ENCODE measurements around the gene KCNN1.

KCNN1 gene

DNA sequence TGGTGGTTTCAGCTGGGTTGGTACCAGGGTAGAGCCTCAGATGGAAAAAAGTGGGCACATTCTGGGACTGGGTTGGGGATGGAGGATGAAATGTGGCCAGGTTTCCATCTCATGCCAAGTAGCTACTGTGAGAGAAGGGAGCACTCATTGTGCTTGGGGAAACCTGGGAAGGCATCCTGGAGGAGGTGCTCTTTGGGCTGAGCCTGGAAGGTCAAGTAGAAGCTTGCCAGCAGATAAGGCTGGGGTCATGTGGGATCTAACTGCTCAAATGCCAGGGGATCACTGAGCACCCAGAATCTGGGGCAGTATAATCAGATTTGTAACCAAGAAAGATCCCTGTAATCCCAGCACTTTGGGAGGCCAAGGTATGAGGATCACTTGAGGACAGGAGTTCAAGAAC lies 9.0 kb upstream of the KCNN1 start:
- Histone ChIP-seq H3K9ac (ENCODE audit: low read length) (no peak overlapping the region), H3K27me3 (ENCODE audit: control insufficient read depth in 1 of 2, insufficient read depth in 2 of 2, low read length in 2 of 2) (peaks cover 7 to 30% of the 10 kb centered on the region in 2 donors), H3K4me1 (ENCODE audit: insufficient read depth, low read length) (no peaks in the 10 kb centered on the region), H3K27ac (ENCODE audit: low read depth, low read length) (no peak overlapping the region), H3K4me3 (ENCODE audit: low read depth in 1 of 2, low read length in 2 of 2) (no peak overlapping the region), H3K9me3 (ENCODE audit: low read length) (no peaks in the 10 kb centered on the region), H3K36me3 (ENCODE audit: insufficient read depth, low read length) (no peaks in the 10 kb centered on the region)

- no peaks in the 10 kb centered on the region for H3K36me3 ChIP-seq (ENCODE audit: insufficient read depth, low read length)
- H3K27ac ChIP-seq (ENCODE audit: low read depth, low read length) = no peak overlapping the region
- H3K9me3 ChIP-seq (ENCODE audit: low read length) = no peaks in the 10 kb centered on the region
- peaks cover 13 to 41% of the 10 kb centered on the region in 2 donors for H3K27me3 ChIP-seq (ENCODE audit: control insufficient read depth in 1 of 2, insufficient read depth in 2 of 2, low read length in 2 of 2)
- H3K9ac ChIP-seq (ENCODE audit: low read length) = no peak overlapping the region
- H3K4me3 ChIP-seq (ENCODE audit: low read depth in 1 of 2, low read length in 2 of 2) = no peak overlapping the region
- no peaks in the 10 kb centered on the region for H3K4me1 ChIP-seq (ENCODE audit: insufficient read depth, low read length)
These were observed 2.8 kb upstream of the KCNN1 start for GRCh38 chr19:17963936-17964691.

GRCh38 chr19:17965370-17966128 lies 1.4 kb upstream of the KCNN1 start:
- Histone ChIP-seq H3K4me1 (ENCODE audit: insufficient read depth, low read length) (no peaks in the 10 kb centered on the region), H3K9ac (ENCODE audit: low read length) (no peak overlapping the region), H3K9me3 (ENCODE audit: low read length) (no peaks in the 10 kb centered on the region), H3K27ac (ENCODE audit: low read depth, low read length) (no peak overlapping the region), H3K27me3 (ENCODE audit: control insufficient read depth in 1 of 2, insufficient read depth in 2 of 2, low read length in 2 of 2) (peaks cover 13 to 42% of the 10 kb centered on the region in 2 donors), H3K4me3 (ENCODE audit: low read depth in 1 of 2, low read length in 2 of 2) (no peak overlapping the region), H3K36me3 (ENCODE audit: insufficient read depth, low read length) (no peaks in the 10 kb centered on the region)

DNA sequence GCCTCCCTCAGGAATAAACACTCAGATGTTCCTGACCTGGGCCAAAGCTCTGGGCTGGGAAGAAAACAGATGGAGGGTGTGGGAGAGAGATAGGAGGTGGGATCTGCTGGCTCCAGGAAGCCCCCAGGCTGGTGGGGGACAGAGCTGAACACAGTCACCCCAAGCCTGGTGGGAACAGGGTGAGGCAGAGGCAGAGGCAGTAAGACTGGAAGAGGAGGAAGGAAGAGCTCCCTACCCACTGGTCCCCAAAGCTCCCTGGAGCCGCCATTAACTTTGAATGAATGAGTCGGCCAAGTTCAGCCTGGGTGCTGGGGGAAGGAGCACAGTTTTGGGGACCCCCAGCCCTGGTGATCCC lies 801 bp upstream of the KCNN1 start:
- Histone ChIP-seq H3K9me3 (ENCODE audit: low read length) (no peaks in the 10 kb centered on the region), H3K4me3 (ENCODE audit: low read depth in 1 of 2, low read length in 2 of 2) (no peak overlapping the region), H3K4me1 (ENCODE audit: insufficient read depth, low read length) (no peaks in the 10 kb centered on the region), H3K36me3 (ENCODE audit: insufficient read depth, low read length) (no peaks in the 10 kb centered on the region), H3K27ac (ENCODE audit: low read depth, low read length) (no peak overlapping the region), H3K27me3 (ENCODE audit: control insufficient read depth in 1 of 2, insufficient read depth in 2 of 2, low read length in 2 of 2) (peaks cover 13 to 42% of the 10 kb centered on the region in 2 donors), H3K9ac (ENCODE audit: low read length) (no peak overlapping the region)

DNA sequence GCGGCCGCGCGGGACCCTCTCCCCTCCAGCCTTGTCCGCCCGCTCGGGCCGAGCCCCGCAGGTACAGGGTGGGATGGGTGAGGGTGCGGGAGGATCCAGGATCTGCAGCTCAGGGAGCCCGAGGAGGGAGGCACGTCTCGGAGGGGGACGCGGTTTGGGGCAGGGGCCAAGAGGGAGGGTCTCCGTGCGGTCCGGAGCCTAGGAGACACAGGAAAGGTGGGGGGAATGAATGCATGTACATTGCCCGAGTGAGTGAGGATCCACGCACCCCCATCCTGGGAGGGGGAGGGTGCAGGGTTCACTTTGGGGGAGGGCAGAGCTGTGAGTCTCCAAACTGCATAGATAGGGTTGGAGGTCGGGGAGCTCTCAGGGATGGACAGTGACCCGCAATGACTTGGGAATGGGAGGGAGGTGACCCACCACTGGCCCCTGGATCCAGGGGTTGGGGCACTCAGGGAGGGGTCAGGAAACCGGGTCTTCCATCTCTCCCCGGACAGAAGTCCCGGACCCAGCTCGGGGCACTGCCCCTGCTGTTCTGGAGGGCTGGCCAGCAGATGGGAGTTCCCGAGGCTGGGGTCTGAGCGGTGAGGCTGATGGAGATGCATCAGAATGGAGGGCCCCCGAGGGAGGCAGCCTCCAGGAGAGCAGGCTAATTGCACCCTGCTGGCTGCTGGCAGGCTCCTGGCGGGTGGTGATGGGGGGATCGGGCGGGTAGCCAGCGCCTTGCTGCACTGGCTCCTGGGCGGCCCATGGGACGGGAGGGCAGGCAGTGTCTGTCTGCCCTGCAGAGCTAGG lies 547 bp downstream of the KCNN1 start:
- H3K9me3 ChIP-seq (ENCODE audit: low read length) = no peaks in the 10 kb centered on the region
- peaks cover 13 to 42% of the 10 kb centered on the region in 2 donors for H3K27me3 ChIP-seq (ENCODE audit: control insufficient read depth in 1 of 2, insufficient read depth in 2 of 2, low read length in 2 of 2)
- H3K36me3 ChIP-seq (ENCODE audit: insufficient read depth, low read length) = no peaks in the 10 kb centered on the region
- H3K9ac ChIP-seq (ENCODE audit: low read length) = no peak overlapping the region
- H3K4me3 ChIP-seq (ENCODE audit: low read depth in 1 of 2, low read length in 2 of 2) = no peak overlapping the region
- no peak overlapping the region for H3K27ac ChIP-seq (ENCODE audit: low read depth, low read length)
- no peaks in the 10 kb centered on the region for H3K4me1 ChIP-seq (ENCODE audit: insufficient read depth, low read length)

GRCh38 chr19:17968362-17968761 lies 1.5 kb downstream of the KCNN1 start:
- Histone ChIP-seq H3K9ac (ENCODE audit: low read length) (no peak overlapping the region), H3K4me3 (ENCODE audit: low read depth in 1 of 2, low read length in 2 of 2) (no peak overlapping the region), H3K4me1 (ENCODE audit: insufficient read depth, low read length) (no peaks in the 10 kb centered on the region), H3K9me3 (ENCODE audit: low read length) (no peaks in the 10 kb centered on the region), H3K27ac (ENCODE audit: low read depth, low read length) (no peak overlapping the region), H3K27me3 (ENCODE audit: control insufficient read depth in 1 of 2, insufficient read depth in 2 of 2, low read length in 2 of 2) (peaks cover 13 to 42% of the 10 kb centered on the region in 2 donors), H3K36me3 (ENCODE audit: insufficient read depth, low read length) (no peaks in the 10 kb centered on the region)

DNA sequence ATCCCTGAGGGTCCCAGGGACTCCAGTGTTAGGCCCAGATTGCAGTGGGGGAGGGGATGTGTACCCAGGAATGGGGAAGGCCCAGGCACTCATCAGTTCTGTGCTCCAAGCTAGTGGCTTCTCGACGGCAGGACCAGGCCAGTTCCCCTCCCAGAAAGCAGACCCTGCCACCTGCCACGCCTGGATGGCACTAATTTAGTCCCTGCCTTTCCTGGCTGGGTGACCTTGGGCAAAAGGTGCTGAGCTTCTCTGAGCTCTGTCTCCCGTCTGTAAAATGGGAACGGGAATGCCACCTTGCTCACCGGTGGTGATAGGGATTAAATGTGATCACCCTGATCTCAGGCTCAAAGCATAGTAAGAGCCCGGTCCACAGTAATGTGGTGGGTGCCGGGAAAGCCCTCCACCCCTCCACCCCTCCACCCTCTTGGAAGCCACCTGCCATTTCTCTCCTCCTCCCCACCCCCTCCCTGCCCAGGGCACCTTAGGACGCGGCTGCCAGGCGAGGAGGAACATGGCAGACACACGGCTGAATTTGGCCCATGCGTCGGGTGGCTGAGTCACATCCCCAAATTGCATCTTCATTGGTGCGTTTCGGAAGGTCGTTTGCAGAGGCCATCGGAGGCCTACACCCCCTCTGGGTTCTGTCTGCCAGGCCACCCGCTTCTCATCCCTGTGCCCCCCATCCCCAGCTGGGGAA lies 2.3 kb downstream of the KCNN1 start:
- no peak overlapping the region for H3K4me3 ChIP-seq (ENCODE audit: low read depth in 1 of 2, low read length in 2 of 2)
- H3K27me3 ChIP-seq (ENCODE audit: control insufficient read depth in 1 of 2, insufficient read depth in 2 of 2, low read length in 2 of 2) = peaks cover 13 to 37% of the 10 kb centered on the region in 2 donors
- no peaks in the 10 kb centered on the region for H3K4me1 ChIP-seq (ENCODE audit: insufficient read depth, low read length)
- no peaks in the 10 kb centered on the region for H3K9me3 ChIP-seq (ENCODE audit: low read length)
- no peaks in the 10 kb centered on the region for H3K36me3 ChIP-seq (ENCODE audit: insufficient read depth, low read length)
- no peak overlapping the region for H3K27ac ChIP-seq (ENCODE audit: low read depth, low read length)
- H3K9ac ChIP-seq (ENCODE audit: low read length) = no peak overlapping the region

GRCh38 chr19:17972230-17972629 lies 5.3 kb downstream of the KCNN1 start:
- no peaks in the 10 kb centered on the region for H3K36me3 ChIP-seq (ENCODE audit: insufficient read depth, low read length)
- no peak overlapping the region for H3K27ac ChIP-seq (ENCODE audit: low read depth, low read length)
- H3K4me3 ChIP-seq (ENCODE audit: low read depth in 1 of 2, low read length in 2 of 2) = no peak overlapping the region
- H3K27me3 ChIP-seq (ENCODE audit: control insufficient read depth in 1 of 2, insufficient read depth in 2 of 2, low read length in 2 of 2) = peaks cover 4 to 14% of the 10 kb centered on the region in 2 donors
- no peak overlapping the region for H3K9ac ChIP-seq (ENCODE audit: low read length)
- H3K4me1 ChIP-seq (ENCODE audit: insufficient read depth, low read length) = no peaks in the 10 kb centered on the region
- H3K9me3 ChIP-seq (ENCODE audit: low read length) = no peaks in the 10 kb centered on the region

GRCh38 chr19:17973759-17974158 lies 6.9 kb downstream of the KCNN1 start:
- Histone ChIP-seq H3K36me3 (ENCODE audit: insufficient read depth, low read length) (no peaks in the 10 kb centered on the region), H3K4me3 (ENCODE audit: low read depth in 1 of 2, low read length in 2 of 2) (no peak overlapping the region), H3K27ac (ENCODE audit: low read depth, low read length) (no peak overlapping the region), H3K9me3 (ENCODE audit: low read length) (no peaks in the 10 kb centered on the region), H3K27me3 (ENCODE audit: control insufficient read depth in 1 of 2, insufficient read depth in 2 of 2, low read length in 2 of 2) (peaks cover 0 to 4% of the 10 kb centered on the region in 2 donors), H3K9ac (ENCODE audit: low read length) (no peak overlapping the region), H3K4me1 (ENCODE audit: insufficient read depth, low read length) (no peaks in the 10 kb centered on the region)

GRCh38 chr19:17974551-17974950 lies 7.6 kb downstream of the KCNN1 start:
- no peak overlapping the region for H3K4me3 ChIP-seq (ENCODE audit: low read depth in 1 of 2, low read length in 2 of 2)
- H3K9me3 ChIP-seq (ENCODE audit: low read length) = no peaks in the 10 kb centered on the region
- no peaks in the 10 kb centered on the region for H3K27me3 ChIP-seq (ENCODE audit: control insufficient read depth in 1 of 2, insufficient read depth in 2 of 2, low read length in 2 of 2)
- no peaks in the 10 kb centered on the region for H3K4me1 ChIP-seq (ENCODE audit: insufficient read depth, low read length)
- no peak overlapping the region for H3K9ac ChIP-seq (ENCODE audit: low read length)
- H3K27ac ChIP-seq (ENCODE audit: low read depth, low read length) = no peak overlapping the region
- no peaks in the 10 kb centered on the region for H3K36me3 ChIP-seq (ENCODE audit: insufficient read depth, low read length)

DNA sequence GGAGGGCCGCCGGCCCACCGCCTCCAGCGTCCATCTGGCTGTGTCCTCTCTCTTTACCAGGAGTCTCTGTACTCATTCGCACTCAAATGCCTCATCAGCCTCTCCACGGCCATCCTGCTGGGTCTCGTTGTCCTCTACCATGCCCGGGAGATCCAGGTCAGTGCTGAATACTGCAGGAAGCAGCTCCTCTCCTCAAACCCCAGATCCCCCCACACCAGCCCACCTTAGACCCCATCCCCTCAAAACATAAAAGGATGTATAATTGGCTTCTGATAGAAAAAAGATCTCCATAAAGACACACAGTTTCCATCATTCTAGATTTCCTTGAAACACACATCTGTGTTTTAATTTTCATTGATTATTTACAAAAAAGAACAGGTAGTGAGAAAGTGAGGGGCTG lies 8.1 kb downstream of the KCNN1 start:
- H3K4me3 ChIP-seq (ENCODE audit: low read depth in 1 of 2, low read length in 2 of 2) = no peak overlapping the region
- no peak overlapping the region for H3K9ac ChIP-seq (ENCODE audit: low read length)
- no peaks in the 10 kb centered on the region for H3K36me3 ChIP-seq (ENCODE audit: insufficient read depth, low read length)
- no peaks in the 10 kb centered on the region for H3K4me1 ChIP-seq (ENCODE audit: insufficient read depth, low read length)
- H3K27me3 ChIP-seq (ENCODE audit: control insufficient read depth in 1 of 2, insufficient read depth in 2 of 2, low read length in 2 of 2) = no peaks in the 10 kb centered on the region
- no peak overlapping the region for H3K27ac ChIP-seq (ENCODE audit: low read depth, low read length)
- no peaks in the 10 kb centered on the region for H3K9me3 ChIP-seq (ENCODE audit: low read length)

Measured in muscle layer of colon (tissue), 2 donors.